ENCODE results near the gene TMEM213.
A peak's percentile ranks its signal among the peaks of the same experiment; 100 is the strongest.

Gene TMEM213

DNA sequence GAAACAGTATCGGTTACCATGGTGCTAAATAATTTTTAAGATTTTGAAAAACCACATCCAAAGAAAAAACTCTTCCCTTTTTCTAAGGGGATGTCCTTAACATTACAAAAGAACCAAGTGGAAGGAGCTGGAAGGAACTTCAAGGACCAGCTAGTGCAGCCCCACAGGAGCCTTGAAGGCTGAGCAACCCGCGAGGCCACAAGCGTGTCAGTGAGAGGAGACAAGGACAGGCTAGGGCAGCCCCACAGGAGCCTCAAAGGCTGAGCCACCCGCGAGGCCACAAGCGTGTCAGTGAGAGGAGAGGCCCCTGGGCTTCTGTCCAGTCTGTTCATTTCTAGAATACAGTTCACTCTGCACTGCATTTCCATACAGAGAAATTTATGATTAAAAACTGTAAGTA is 80.3 kb downstream of the TMEM213 start:
- peak; percentile 4 for DNase-seq

GRCh38 chr7:138878856-138879255 is 81.1 kb downstream of the TMEM213 start:
- no peak for DNase-seq

DNA sequence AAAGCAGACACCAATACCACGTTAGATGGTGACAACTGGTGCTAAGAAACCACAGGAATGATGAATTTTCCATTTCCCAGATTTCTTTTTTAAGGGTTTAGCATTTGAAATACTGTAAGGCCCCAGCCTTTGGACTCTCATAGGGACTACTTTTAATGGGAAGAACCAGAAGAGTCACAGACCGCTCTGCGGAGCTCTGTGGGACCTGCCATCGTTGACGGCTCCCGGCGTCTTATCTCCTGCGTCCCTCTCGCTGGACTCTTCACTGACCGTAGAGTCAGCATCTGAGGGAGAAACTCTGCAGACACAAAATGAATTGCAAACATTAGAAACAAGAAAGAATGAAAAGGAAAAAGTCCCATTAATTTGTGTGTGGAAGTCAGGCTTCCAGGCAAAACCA is 81.6 kb downstream of the TMEM213 start:
- no peak for DNase-seq

- DNase-seq: no peak
Measured at GRCh38 chr7:138880881-138881578, 83.2 kb downstream of the TMEM213 start.

DNA sequence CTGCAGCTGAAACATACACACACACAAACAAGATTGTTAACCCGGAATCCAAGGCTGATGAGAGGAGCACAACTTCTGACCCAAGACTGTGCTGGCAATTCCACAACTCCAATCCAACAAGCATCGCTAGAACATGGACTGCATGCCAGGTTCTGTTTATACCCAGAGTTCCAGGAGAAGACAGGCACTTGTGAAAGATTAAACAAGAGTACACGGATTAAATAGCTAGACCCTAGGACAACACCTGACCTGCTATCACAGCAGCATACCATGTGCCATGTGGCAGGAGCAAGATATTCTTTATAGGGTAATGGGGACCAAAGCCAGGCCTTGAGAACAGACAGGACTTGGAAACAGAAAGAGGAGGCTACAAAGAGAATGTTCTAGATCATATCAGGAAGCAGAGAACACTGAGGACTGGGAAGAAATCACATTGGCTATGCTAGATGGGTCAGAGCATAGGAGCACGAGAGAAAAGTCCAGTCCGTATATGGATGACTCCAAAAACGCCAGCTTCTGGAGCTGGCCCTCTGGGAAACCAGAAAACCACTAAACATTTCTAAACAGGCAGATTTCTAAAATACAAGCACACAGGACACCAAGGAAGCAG is 83.9 kb downstream of the TMEM213 start:
- DNase-seq: no peak

GRCh38 chr7:138882249-138882648 is 84.5 kb downstream of the TMEM213 start:
- no peak for DNase-seq

DNA sequence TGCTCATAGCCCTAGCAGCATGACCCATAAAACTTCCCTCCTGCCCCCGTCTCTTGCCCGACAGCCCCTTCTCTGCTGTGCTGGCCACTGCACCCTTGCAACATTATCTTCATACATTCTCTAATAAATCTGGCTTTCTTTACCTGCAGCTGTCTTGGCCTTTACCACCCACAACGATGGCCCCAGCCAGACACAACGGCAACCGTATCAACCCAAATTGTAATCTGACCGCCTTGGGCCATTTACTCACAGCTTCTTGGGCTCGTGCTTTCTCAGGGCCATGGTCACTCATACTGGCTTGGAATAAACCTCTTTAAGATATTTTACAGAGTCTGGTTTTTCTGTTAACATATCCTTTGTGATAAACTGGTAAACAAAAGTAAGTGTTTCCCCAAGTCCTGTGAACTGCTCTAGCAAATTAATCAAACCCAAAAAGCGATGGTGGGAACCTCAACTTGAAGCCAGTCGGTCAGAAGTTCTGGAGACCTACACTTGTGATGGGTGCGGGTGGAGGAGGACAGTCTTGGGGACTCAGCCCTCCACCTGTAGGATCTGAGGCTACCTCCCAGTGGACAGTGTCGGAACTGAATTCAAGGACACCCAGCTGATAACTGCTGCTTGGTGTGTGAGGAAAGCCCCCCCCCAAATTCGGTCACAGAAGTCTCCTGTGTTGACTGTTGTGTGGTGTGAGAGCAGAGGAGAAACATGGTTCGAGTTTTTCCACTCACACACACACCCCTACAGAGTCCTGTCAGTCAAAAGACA is 87.8 kb downstream of the TMEM213 start:
- no peak for DNase-seq

- peak; percentile 86 for DNase-seq
Measured at GRCh38 chr7:138886501-138886917, 88.7 kb downstream of the TMEM213 start.

DNA sequence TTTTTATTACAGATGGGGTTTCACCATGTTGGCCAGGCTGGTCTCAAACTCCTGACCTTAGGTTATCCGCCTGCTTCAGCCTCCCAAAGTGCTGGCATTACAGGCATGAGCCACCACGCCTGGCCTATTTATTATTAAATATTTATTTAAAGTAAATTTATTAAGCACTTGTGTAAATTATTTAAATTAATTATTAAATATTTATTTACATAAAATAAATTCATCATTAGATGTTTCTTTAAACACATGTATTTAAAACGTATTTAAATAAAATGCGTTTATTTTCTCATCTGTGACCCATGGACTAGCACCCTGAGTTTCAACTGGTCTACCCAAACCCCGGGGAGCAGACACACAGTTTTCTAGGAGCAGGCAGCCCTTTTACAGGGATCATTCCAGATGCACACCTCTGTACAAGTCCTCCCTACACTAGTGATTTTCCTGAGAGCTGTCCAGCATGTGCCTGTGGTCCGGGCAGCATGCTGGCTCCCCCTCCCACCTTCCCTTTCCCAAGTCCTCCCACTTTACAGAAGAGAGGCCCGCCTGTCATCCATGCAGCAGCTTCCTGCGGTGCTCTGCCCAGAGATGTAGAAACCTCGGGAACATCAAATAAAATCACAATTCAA is 89.4 kb downstream of the TMEM213 start:
- no peak for DNase-seq

Measured in inflammatory macrophage treated with lipopolysaccharide for 4 hours (primary cell).